ENCODE results near the gene BTBD9.

GRCh38 chr6:38150021-38150420, 489.7 kb downstream of the BTBD9 start:
- TF ChIP-seq CTCF (IDR thresholded peaks at IDR 0.05 in 4 of 5, conservative IDR thresholded peaks at IDR 0.05 in 1 of 5): no peak
- TF ChIP-seq POLR2A (IDR thresholded peaks at IDR 0.05): no peak
